Duodenal mucosa (tissue), 2 donors: ENCODE measurements around the gene SLC7A1.

Experiments
- H3K27ac ChIP-seq: one replicate; pipeline ENCODE4 v1.7.0; 2013; ENCODE audit warnings: low read depth, low read length
- H3K27me3 ChIP-seq, 2 donors: one replicate each; pipeline ENCODE4 v1.7.0; 2013; ENCODE audit warnings: low read length in 2 of 2, control low read depth in 1 of 2; ENCODE audit not compliant: insufficient read depth in 2 of 2, control insufficient read depth in 1 of 2
- H3K36me3 ChIP-seq, 2 donors: one replicate each; pipeline ENCODE4 v1.7.0; 2013; ENCODE audit warnings: low read length in 2 of 2, control low read depth in 1 of 2; ENCODE audit not compliant: insufficient read depth in 2 of 2, control insufficient read depth in 1 of 2
- H3K4me1 ChIP-seq, 2 donors: one replicate each; pipeline ENCODE4 v1.7.0; 2013; ENCODE audit warnings: low read length in 2 of 2, control low read depth in 1 of 2; ENCODE audit not compliant: insufficient read depth in 2 of 2, control insufficient read depth in 1 of 2
- H3K4me3 ChIP-seq, 2 donors: one replicate each; pipeline ENCODE4 v1.7.0; 2013; ENCODE audit warnings: low read length in 2 of 2, low read depth in 1 of 2
- H3K9ac ChIP-seq, 2 donors: one replicate each; pipeline ENCODE4 v1.7.0; 2013; ENCODE audit warnings: low read length in 2 of 2, low read depth in 1 of 2
- H3K9me3 ChIP-seq, 2 donors: one replicate each; pipeline ENCODE4 v1.7.0; 2013; ENCODE audit warnings: low read length in 2 of 2, control low read depth in 1 of 2; ENCODE audit not compliant: control insufficient read depth in 1 of 2

SLC7A1 gene

GRCh38 chr13:29497137-29497654 is 98.3 kb downstream of the SLC7A1 start:
- H3K36me3 ChIP-seq: no peaks in the 10 kb centered on the region
- H3K27ac ChIP-seq: no peak overlapping the region
- no peak overlapping the region for H3K4me3 ChIP-seq
- peaks cover 0 to under 1% of the 10 kb centered on the region in 2 donors for H3K27me3 ChIP-seq
- no peaks in the 10 kb centered on the region for H3K9me3 ChIP-seq
- peaks cover 3 to 6% of the 10 kb centered on the region in 2 donors for H3K4me1 ChIP-seq
- no peak overlapping the region for H3K9ac ChIP-seq

GRCh38 chr13:29496241-29496712 is 99.2 kb downstream of the SLC7A1 start:
- Histone ChIP-seq H3K27me3 (peaks cover 0 to 3% of the 10 kb centered on the region in 2 donors), H3K4me1 (peaks cover 3 to 6% of the 10 kb centered on the region in 2 donors), H3K4me3 (no peak overlapping the region), H3K36me3 (no peaks in the 10 kb centered on the region), H3K27ac (no peak overlapping the region), H3K9me3 (no peaks in the 10 kb centered on the region), H3K9ac (no peak overlapping the region)

- Histone ChIP-seq H3K4me3 (no peak overlapping the region), H3K27ac (no peak overlapping the region), H3K9me3 (no peaks in the 10 kb centered on the region), H3K36me3 (no peaks in the 10 kb centered on the region), H3K27me3 (peaks cover 0 to 3% of the 10 kb centered on the region in 2 donors), H3K4me1 (peaks cover 3 to 6% of the 10 kb centered on the region in 2 donors), H3K9ac (no peak overlapping the region)
These were observed 101.0 kb downstream of the SLC7A1 start for GRCh38 chr13:29494520-29494919.

DNA sequence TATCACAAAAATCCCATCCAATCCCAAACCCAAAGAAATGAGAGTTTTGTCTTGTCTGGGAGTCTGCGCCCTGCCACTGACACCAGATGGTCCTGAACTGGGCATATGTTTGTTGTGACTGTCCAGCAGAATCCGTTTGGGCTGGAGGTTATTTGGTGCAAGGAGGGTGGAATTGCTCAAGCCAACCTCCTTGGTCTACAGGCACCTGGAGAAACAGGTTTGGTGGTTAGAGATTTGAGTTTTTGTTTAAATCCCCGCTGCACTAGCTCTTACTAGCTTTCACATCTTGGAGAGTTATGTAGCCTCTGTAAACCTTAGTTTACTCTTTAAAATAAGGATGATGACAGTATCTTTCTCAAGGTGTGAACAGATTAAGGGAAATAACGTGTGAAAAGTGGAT is 101.7 kb downstream of the SLC7A1 start:
- Histone ChIP-seq H3K27ac (no peak overlapping the region), H3K36me3 (no peaks in the 10 kb centered on the region), H3K4me3 (no peak overlapping the region), H3K9me3 (no peaks in the 10 kb centered on the region), H3K4me1 (peaks cover 3 to 6% of the 10 kb centered on the region in 2 donors), H3K27me3 (peaks cover 0 to 3% of the 10 kb centered on the region in 2 donors), H3K9ac (no peak overlapping the region)

- Histone ChIP-seq H3K36me3 (no peaks in the 10 kb centered on the region), H3K9me3 (no peaks in the 10 kb centered on the region), H3K9ac (no peak overlapping the region), H3K4me3 (no peak overlapping the region), H3K27ac (no peak overlapping the region), H3K27me3 (peaks cover 0 to 3% of the 10 kb centered on the region in 2 donors), H3K4me1 (peaks cover 1 to 4% of the 10 kb centered on the region in 2 donors)
These were observed 104.2 kb downstream of the SLC7A1 start for GRCh38 chr13:29491248-29491647.

- no peaks in the 10 kb centered on the region for H3K9me3 ChIP-seq
- peaks cover 0 to 3% of the 10 kb centered on the region in 2 donors for H3K27me3 ChIP-seq
- no peak overlapping the region for H3K9ac ChIP-seq
These were observed 105.0 kb downstream of the SLC7A1 start for GRCh38 chr13:29490561-29490885.

DNA sequence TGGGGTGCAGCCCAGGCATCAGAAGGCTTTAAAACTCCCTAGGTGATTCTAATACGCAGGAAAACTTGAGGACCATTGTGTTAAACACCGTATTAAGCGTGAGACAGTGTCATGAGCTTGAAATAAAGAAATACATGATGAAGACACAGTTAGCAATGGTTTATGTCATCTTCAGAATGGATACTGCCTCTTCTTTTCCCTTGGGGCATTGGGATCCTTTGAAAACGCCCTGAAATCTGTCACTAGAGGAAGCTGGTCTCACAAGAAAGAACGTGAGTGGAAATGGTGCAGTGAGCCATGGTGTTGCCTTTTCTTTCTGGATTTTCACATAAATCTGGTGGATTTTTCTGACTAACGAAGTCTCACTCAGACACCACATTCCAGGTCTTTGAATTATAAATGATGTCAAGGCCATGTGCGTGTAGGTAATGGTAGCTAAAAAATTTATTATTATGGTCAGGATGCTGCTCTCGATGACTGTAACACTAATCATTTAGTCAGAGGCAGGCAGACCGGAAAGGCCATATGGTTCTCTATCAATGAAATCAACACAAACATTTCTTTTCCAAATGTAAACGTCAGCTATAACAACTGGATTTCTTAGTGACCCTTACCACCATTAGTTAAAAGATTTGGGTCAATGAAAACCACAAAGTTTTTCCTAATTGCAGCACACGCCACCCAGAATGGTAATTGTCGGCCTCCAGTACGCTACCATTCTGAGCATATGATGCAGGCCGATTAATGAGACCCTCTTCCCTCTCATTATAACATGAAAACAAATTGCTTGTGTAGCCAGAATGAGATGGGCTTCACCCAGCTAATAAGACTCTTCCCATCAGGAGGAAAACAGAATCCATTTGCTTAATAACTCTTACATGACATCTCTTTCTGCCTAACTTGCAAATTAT is 105.6 kb downstream of the SLC7A1 start:
- H3K27ac ChIP-seq: no peak overlapping the region
- peaks cover 0 to 3% of the 10 kb centered on the region in 2 donors for H3K27me3 ChIP-seq

More at GRCh38 chr13:29490561-29490885, 105.0 kb downstream of the SLC7A1 start:
- Histone ChIP-seq H3K4me3 (no peak overlapping the region), H3K4me1 (no peaks in the 10 kb centered on the region), H3K36me3 (no peaks in the 10 kb centered on the region), H3K27ac (no peak overlapping the region)

DNA sequence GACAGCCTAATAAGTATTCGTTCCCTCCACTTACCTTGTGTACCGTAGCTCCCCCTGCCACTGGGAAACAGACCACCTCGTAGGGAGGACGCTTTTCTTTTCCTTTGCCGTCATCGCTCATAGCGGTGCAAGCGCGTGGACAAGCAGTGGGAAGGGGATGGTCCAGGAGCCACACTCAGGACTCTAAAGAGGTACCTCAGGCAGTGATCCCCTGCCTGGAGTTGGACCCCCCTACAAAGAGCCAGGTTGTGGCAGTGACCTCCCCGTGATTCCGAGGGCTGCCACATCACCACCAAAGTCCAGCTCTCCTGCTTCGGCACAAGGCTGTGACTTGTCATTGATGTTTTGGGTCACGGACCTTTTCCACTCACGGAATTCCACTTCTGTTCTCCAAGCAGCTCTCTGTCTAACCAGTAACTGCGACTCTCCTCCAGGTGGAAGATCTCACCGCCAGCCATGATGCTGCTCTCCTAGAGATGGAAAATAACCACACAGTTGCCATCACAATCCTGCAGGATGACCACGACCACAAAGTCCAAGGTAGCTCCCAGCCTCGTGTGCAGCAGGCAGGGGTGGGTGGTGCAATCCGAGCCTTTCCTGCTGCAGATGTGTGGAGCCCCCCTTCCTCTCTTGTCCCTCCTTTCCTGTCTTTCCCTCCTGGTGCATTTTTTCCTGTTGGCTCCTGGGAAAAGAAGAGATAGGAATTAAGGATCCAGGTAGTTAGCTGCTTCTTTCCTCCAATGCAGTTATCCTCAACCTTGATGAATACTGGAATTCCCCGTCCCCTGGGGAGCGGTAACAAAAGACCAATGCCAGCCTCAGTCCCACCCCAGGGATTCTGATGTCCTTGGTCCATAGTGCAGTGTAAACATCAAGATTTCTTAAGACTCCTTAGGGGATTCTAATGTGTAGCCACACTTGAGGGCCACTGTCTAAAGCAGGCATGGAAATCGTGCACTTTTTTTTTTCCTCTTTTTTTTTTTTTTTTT is 107.7 kb downstream of the SLC7A1 start:
- Histone ChIP-seq H3K4me3 (no peak overlapping the region), H3K27ac (no peak overlapping the region), H3K27me3 (peaks cover 0 to 3% of the 10 kb centered on the region in 2 donors), H3K9ac (no peak overlapping the region), H3K36me3 (no peaks in the 10 kb centered on the region), H3K9me3 (no peaks in the 10 kb centered on the region), H3K4me1 (no peaks in the 10 kb centered on the region)

More for the DNA sequence above, 105.6 kb downstream of the SLC7A1 start:
- H3K4me3 ChIP-seq: no peak overlapping the region
- H3K9ac ChIP-seq: no peak overlapping the region
- H3K9me3 ChIP-seq: no peaks in the 10 kb centered on the region
- H3K36me3 ChIP-seq: no peaks in the 10 kb centered on the region
- no peaks in the 10 kb centered on the region for H3K4me1 ChIP-seq

DNA sequence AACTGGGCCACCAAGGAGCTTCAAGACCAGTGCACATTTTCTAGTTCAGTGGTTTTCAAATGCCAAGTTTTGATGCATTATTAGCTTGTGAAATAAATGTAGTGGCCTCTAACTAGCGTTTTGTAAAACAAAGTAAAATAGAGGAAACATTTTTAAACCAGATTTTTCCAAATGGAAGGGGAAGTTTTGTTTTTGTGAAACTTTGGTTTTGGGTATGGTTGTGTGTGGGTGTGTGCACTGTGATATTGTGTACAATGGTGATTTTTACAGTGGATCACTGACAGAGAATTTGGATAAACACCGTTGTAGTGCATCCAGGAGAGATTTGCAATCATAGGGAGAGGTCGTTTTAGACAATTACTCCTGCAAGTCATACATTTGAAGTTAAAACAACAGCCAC is 108.9 kb downstream of the SLC7A1 start:
- Histone ChIP-seq H3K4me3 (no peak overlapping the region), H3K27me3 (no peaks in the 10 kb centered on the region), H3K36me3 (no peaks in the 10 kb centered on the region), H3K27ac (no peak overlapping the region), H3K9ac (no peak overlapping the region), H3K9me3 (no peaks in the 10 kb centered on the region), H3K4me1 (no peaks in the 10 kb centered on the region)
